HPDE6-E6E7 (cell line): ENCODE results near the gene RPS19BP1.

Source experiments
- DNase-seq: peaks from one replicate; pipeline ENCODE4 v3.0.0; 2011; ENCODE audit warnings: missing footprints; ENCODE audit errors: extremely low spot score

The RPS19BP1 gene

GRCh38 chr22:39532215-39533073 lies at the start of gene RPS19BP1:
Gene RPS19BP1 (minus strand): TSS chr22:39532748. CDS start chr22:39532738, 10 bp downstream.
- DNase-seq = peak; percentile 94

GRCh38 chr22:39581303-39581702 lies 48.8 kb upstream of the RPS19BP1 start:
- no peak for DNase-seq

GRCh38 chr22:39580795-39581194 lies 48.2 kb upstream of the RPS19BP1 start:
- DNase-seq = no peak

- DNase-seq = no peak
These were observed 47.5 kb upstream of the RPS19BP1 start for GRCh38 chr22:39580006-39580441.

- DNase-seq = no peak
These were observed 45.4 kb upstream of the RPS19BP1 start for GRCh38 chr22:39577900-39578299.

GRCh38 chr22:39577366-39577765 lies 44.8 kb upstream of the RPS19BP1 start:
- DNase-seq = no peak

GRCh38 chr22:39576027-39576426 lies 43.5 kb upstream of the RPS19BP1 start:
- DNase-seq = no peak

GRCh38 chr22:39575552-39575825 lies 42.9 kb upstream of the RPS19BP1 start:
- no peak for DNase-seq

GRCh38 chr22:39574779-39575551 lies 42.4 kb upstream of the RPS19BP1 start:
- peak; percentile 94 for DNase-seq

GRCh38 chr22:39571538-39571937 lies 39.0 kb upstream of the RPS19BP1 start:
- no peak for DNase-seq

- no peak for DNase-seq
These were observed 38.1 kb upstream of the RPS19BP1 start, which contains the start of gene CACNA1I for GRCh38 chr22:39570665-39571064. Gene CACNA1I (plus strand): TSS chr22:39570753. CDS start chr22:39570753, 0 bp downstream.

- DNase-seq = no peak
These were observed 37.7 kb upstream of the RPS19BP1 start for GRCh38 chr22:39570226-39570625.

GRCh38 chr22:39569066-39569465 lies 36.5 kb upstream of the RPS19BP1 start:
- DNase-seq = no peak

- DNase-seq = no peak
These were observed 35.9 kb upstream of the RPS19BP1 start for GRCh38 chr22:39568278-39568981.

GRCh38 chr22:39567135-39567946 lies 34.8 kb upstream of the RPS19BP1 start:
- DNase-seq = no peak

- DNase-seq = no peak
These were observed 32.9 kb upstream of the RPS19BP1 start for GRCh38 chr22:39565414-39565944.

GRCh38 chr22:39563571-39564428 lies 31.3 kb upstream of the RPS19BP1 start:
- DNase-seq = no peak

- no peak for DNase-seq
These were observed 30.4 kb upstream of the RPS19BP1 start for GRCh38 chr22:39562839-39563489.

GRCh38 chr22:39560127-39560526 lies 27.6 kb upstream of the RPS19BP1 start:
- no peak for DNase-seq
